ENCODE data around the gene SMARCB1. TPM values are rescaled to one million over a fixed set of nuclear protein-coding genes. Genes with fewer than 3 reads are reported as not detected.

SMARCB1 gene
- total RNA-seq, 2 experiments from 2014 or later, result 112 to 113 TPM

GRCh38 chr22:23762842-23763578 is 23.8 kb upstream of the SMARCB1 start, which contains the start of gene C22orf15:
C22orf15 (plus strand) TSS chr22:23762990; CDS start chr22:23763307, 317 bp downstream.
- peak within 1 kb of the TSS; percentile 74 for H3K27ac Mint-ChIP-seq

GRCh38 chr22:23763579-23763945 is 23.2 kb upstream of the SMARCB1 start:
- POLR2A ChIA-PET, result interaction anchor here (0.6 to 1.5 kb wide), 7 partner anchors 12 to 186 kb away, joined by 3 to 7 read pairs (median 4); partner anchors contain the start of genes MIF, SMARCB1 and ZNF70
- peak overlapping the region; percentile 74 for H3K27ac Mint-ChIP-seq

More at GRCh38 chr22:23762842-23763578, 23.8 kb upstream of the SMARCB1 start, which contains the start of gene C22orf15:
- ATAC-seq (peak; percentile 7), DNase-seq (peak; percentile 50)
- Mint-ChIP-seq H3K27me3 (ENCODE audit: low read depth) (no peaks in the 10 kb centered on the region), H3K4me1 (ENCODE audit: low read depth) (peaks cover 50% of the 10 kb centered on the region), H3K9me3 (ENCODE audit: insufficient read depth) (no peaks in the 10 kb centered on the region), H3K4me3 (peak within 1 kb of the TSS; percentile 57), H3K36me3 (ENCODE audit: low read depth) (peaks cover 22% of the 10 kb centered on the region)
- CTCF ChIA-PET, result interaction anchor here (0.6 to 1.0 kb wide), 3 partner anchors 12 to 83 kb away, joined by 3 to 5 read pairs (median 3); partner anchors contain the start of gene ZNF70
- POLR2A ChIA-PET, result interaction anchor here (0.6 to 1.5 kb wide), 9 partner anchors 11 to 186 kb away, joined by 3 to 7 read pairs (median 4); partner anchors contain the start of genes MIF, SMARCB1 and ZNF70

GRCh38 chr22:23763954-23764353 is 22.8 kb upstream of the SMARCB1 start:
- ChIA-PET POLR2A (interaction anchor here (0.9 to 1.5 kb wide), 6 partner anchors 12 to 130 kb away, joined by 3 to 7 read pairs (median 4); partner anchors contain the start of genes MIF, SMARCB1 and ZNF70), CTCF (interaction anchor here (1.0 kb wide), 1 partner anchor 13 kb away, joined by 5 read pairs; the partner anchor contains the start of gene ZNF70)
- Mint-ChIP-seq H3K4me1 (ENCODE audit: low read depth) (peaks cover 50% of the 10 kb centered on the region), H3K4me3 (peak overlapping the region; percentile 57), H3K36me3 (ENCODE audit: low read depth) (peaks cover 22% of the 10 kb centered on the region), H3K27ac (peak overlapping the region; percentile 74), H3K27me3 (ENCODE audit: low read depth) (no peaks in the 10 kb centered on the region), H3K9me3 (ENCODE audit: insufficient read depth) (no peaks in the 10 kb centered on the region)
- ATAC-seq (no peak), DNase-seq (no peak)

More at GRCh38 chr22:23763579-23763945, 23.2 kb upstream of the SMARCB1 start:
- DNase-seq (peak; percentile 68), ATAC-seq (peak; percentile 44)
- H3K9me3 Mint-ChIP-seq (ENCODE audit: insufficient read depth), result no peaks in the 10 kb centered on the region
- peak overlapping the region; percentile 57 for H3K4me3 Mint-ChIP-seq
- H3K4me1 Mint-ChIP-seq (ENCODE audit: low read depth), result peaks cover 50% of the 10 kb centered on the region
- H3K36me3 Mint-ChIP-seq (ENCODE audit: low read depth), result peaks cover 22% of the 10 kb centered on the region
- CTCF ChIA-PET, result interaction anchor here (0.6 to 1.0 kb wide), 2 partner anchors 13 to 83 kb away, joined by 3 to 5 read pairs; partner anchors contain the start of gene ZNF70
- H3K27me3 Mint-ChIP-seq (ENCODE audit: low read depth), result no peaks in the 10 kb centered on the region

- CTCF ChIA-PET, result interaction anchor here (0.6 to 3.2 kb wide), 4 partner anchors 13 to 92 kb away, joined by 3 to 15 read pairs (median 4); partner anchors contain the start of gene SLC2A11
- H3K36me3 Mint-ChIP-seq (ENCODE audit: low read depth), result peaks cover 22% of the 10 kb centered on the region
- ATAC-seq (no peak), DNase-seq (no peak)
- H3K4me1 Mint-ChIP-seq (ENCODE audit: low read depth), result peaks cover 53% of the 10 kb centered on the region
- H3K27me3 Mint-ChIP-seq (ENCODE audit: low read depth), result no peaks in the 10 kb centered on the region
- POLR2A ChIA-PET, result interaction anchor here (1.0 to 1.2 kb wide), 3 partner anchors 9 to 69 kb away, joined by 3 to 4 read pairs (median 3); partner anchors contain the start of gene ZNF70
- peak overlapping the region; percentile 55 for H3K27ac Mint-ChIP-seq
- no peaks in the 10 kb centered on the region for H3K9me3 Mint-ChIP-seq (ENCODE audit: insufficient read depth)
- H3K4me3 Mint-ChIP-seq, result no peak overlapping the region
Measured at GRCh38 chr22:23764899-23765881, 21.6 kb upstream of the SMARCB1 start.

- ChIA-PET POLR2A (interaction anchor here (0.7 to 2.2 kb wide), 6 partner anchors 10 to 90 kb away, joined by 3 to 9 read pairs (median 3); partner anchors contain the start of genes SLC2A11 and SMARCB1), CTCF (interaction anchor here (0.6 to 3.2 kb wide), 7 partner anchors 11 to 1258 kb away, joined by 3 to 15 read pairs (median 4); partner anchors contain the start of genes MIF and SLC2A11)
- Mint-ChIP-seq H3K4me3 (peak overlapping the region; percentile 82), H3K27me3 (ENCODE audit: low read depth) (no peaks in the 10 kb centered on the region), H3K4me1 (ENCODE audit: low read depth) (peaks cover 63% of the 10 kb centered on the region), H3K27ac (peak overlapping the region; percentile 79), H3K9me3 (ENCODE audit: insufficient read depth) (no peaks in the 10 kb centered on the region), H3K36me3 (ENCODE audit: low read depth) (peaks cover 22% of the 10 kb centered on the region)
- ATAC-seq (peak; percentile 11), DNase-seq (no peak)
Measured at GRCh38 chr22:23767303-23767672, 19.5 kb upstream of the SMARCB1 start.

- peaks cover 20% of the 10 kb centered on the region for H3K36me3 Mint-ChIP-seq (ENCODE audit: low read depth)
- ChIA-PET POLR2A (interaction anchor here (0.7 to 2.2 kb wide), 6 partner anchors 10 to 90 kb away, joined by 3 to 9 read pairs (median 3); partner anchors contain the start of genes SLC2A11, SMARCB1 and ZNF70), CTCF (interaction anchor here (0.6 to 3.2 kb wide), 7 partner anchors 12 to 1259 kb away, joined by 3 to 15 read pairs (median 4); partner anchors contain the start of genes MIF and SLC2A11)
- ATAC-seq, result peak; percentile 72
- H3K4me3 Mint-ChIP-seq, result peak within 1 kb of the TSS; percentile 82
- DNase-seq, result peak; percentile 84
- no peaks in the 10 kb centered on the region for H3K9me3 Mint-ChIP-seq (ENCODE audit: insufficient read depth)
- no peaks in the 10 kb centered on the region for H3K27me3 Mint-ChIP-seq (ENCODE audit: low read depth)
- peaks cover 59% of the 10 kb centered on the region for H3K4me1 Mint-ChIP-seq (ENCODE audit: low read depth)
- H3K27ac Mint-ChIP-seq, result peak within 1 kb of the TSS; percentile 79
Measured at GRCh38 chr22:23767673-23768548, 18.9 kb upstream of the SMARCB1 start, which contains the start of gene CHCHD10. CHCHD10 (minus strand) TSS chr22:23767972; CDS start chr22:23767874, 98 bp downstream.

- CTCF ChIA-PET, result interaction anchor here (0.7 to 3.1 kb wide), 7 partner anchors 11 to 89 kb away, joined by 3 to 23 read pairs (median 5); partner anchors contain the start of gene SLC2A11
- Mint-ChIP-seq H3K4me3 (peak overlapping the region; percentile 18), H3K9me3 (ENCODE audit: insufficient read depth) (no peaks in the 10 kb centered on the region), H3K4me1 (ENCODE audit: low read depth) (peaks cover 49% of the 10 kb centered on the region), H3K27me3 (ENCODE audit: low read depth) (peaks cover 8% of the 10 kb centered on the region), H3K27ac (no peak overlapping the region), H3K36me3 (ENCODE audit: low read depth) (peaks cover 18% of the 10 kb centered on the region)
- POLR2A ChIA-PET, result no interaction called here
- ATAC-seq, result no peak
- no peak for DNase-seq
Measured at GRCh38 chr22:23769321-23769965, 17.3 kb upstream of the SMARCB1 start.

- H3K9me3 Mint-ChIP-seq (ENCODE audit: insufficient read depth), result no peaks in the 10 kb centered on the region
- peaks cover 24% of the 10 kb centered on the region for H3K4me1 Mint-ChIP-seq (ENCODE audit: low read depth)
- no peaks in the 10 kb centered on the region for H3K36me3 Mint-ChIP-seq (ENCODE audit: low read depth)
- DNase-seq, result no peak
- POLR2A ChIA-PET, result no interaction called here
- peak overlapping the region; percentile 49 for H3K27ac Mint-ChIP-seq
- no peak for ATAC-seq
- CTCF ChIA-PET, result interaction anchor here (0.8 to 1.8 kb wide), 2 partner anchors 17 to 77 kb away, joined by 3 to 6 read pairs; no protein-coding TSS in a partner anchor
- H3K4me3 Mint-ChIP-seq, result peak overlapping the region; percentile 51
- H3K27me3 Mint-ChIP-seq (ENCODE audit: low read depth), result peaks cover 8% of the 10 kb centered on the region
Measured at GRCh38 chr22:23772315-23772648, 14.5 kb upstream of the SMARCB1 start.

- H3K4me3 Mint-ChIP-seq, result peak within 1 kb of the TSS; percentile 54
- peaks cover 24% of the 10 kb centered on the region for H3K4me1 Mint-ChIP-seq (ENCODE audit: low read depth)
- DNase-seq (peak; percentile 62), ATAC-seq (peak; percentile 60)
- ChIA-PET CTCF (interaction anchor here (0.8 to 1.8 kb wide), 2 partner anchors 16 to 77 kb away, joined by 3 to 6 read pairs; no protein-coding TSS in a partner anchor), POLR2A (no interaction called here)
- peak within 1 kb of the TSS; percentile 49 for H3K27ac Mint-ChIP-seq
- no peaks in the 10 kb centered on the region for H3K36me3 Mint-ChIP-seq (ENCODE audit: low read depth)
- peaks cover 8% of the 10 kb centered on the region for H3K27me3 Mint-ChIP-seq (ENCODE audit: low read depth)
- H3K9me3 Mint-ChIP-seq (ENCODE audit: insufficient read depth), result no peaks in the 10 kb centered on the region
Measured at GRCh38 chr22:23772649-23773473, 13.9 kb upstream of the SMARCB1 start, which contains the start of gene MMP11. MMP11 (plus strand) TSS chr22:23772849; CDS start chr22:23772871, 22 bp downstream.
